ENCODE results near the gene CELA3A.

DNA sequence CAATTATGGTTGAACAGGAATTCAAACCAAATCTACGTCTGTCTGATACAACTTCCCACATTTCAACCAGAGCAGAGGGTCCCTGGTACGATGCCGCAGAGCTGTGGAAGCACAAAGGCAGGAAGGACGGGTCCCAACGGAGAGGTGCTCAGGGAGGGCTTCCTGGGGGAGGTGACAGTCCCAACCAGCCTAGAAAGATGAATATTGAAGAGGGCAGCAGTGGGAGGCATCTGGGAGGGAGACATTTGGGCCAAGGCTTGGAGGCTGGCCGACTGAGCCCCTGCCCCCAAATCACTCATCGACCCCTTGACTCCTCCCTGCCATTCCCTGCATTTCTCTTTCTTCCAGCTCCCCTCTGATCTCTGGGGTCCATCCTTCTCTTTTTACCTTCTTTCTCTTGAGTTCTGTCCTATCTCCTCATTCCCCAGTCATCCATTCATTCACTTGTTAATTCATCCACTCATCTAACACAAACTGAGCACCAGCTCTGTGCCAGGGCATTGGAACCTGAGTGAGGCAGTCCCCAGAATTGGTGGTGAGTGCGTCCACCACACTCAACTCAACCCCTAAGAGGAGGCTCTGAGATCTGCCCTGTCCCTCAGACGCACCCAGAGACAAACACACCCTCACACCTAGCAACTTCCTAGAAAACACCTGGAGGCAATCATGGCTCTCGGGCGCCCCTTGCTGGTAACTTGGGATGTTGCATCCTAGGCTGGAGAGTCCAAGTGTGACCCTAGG, 37.8 kb upstream of the CELA3A start:
- no peak for TF ChIP-seq MAX (IDR thresholded peaks at IDR 0.05)
- peak; percentile 86 for TF ChIP-seq CTCF (IDR thresholded peaks at IDR 0.05; ENCODE audit: low read depth, low read length, missing input control)
- no peak for TF ChIP-seq YY1 (IDR thresholded peaks at IDR 0.05)
- no peak for TF ChIP-seq JUND (IDR thresholded peaks at IDR 0.05)
- no peak for TF ChIP-seq NR2F2 (IDR thresholded peaks at IDR 0.05)
- no peak for TF ChIP-seq TAF1 (conservative IDR thresholded peaks at IDR 0.05)
- TF ChIP-seq RAD21 (IDR thresholded peaks at IDR 0.05), result peak; percentile 95 to 98
- no peak for TF ChIP-seq REST (IDR thresholded peaks at IDR 0.05)
- TF ChIP-seq, protein P1, sequence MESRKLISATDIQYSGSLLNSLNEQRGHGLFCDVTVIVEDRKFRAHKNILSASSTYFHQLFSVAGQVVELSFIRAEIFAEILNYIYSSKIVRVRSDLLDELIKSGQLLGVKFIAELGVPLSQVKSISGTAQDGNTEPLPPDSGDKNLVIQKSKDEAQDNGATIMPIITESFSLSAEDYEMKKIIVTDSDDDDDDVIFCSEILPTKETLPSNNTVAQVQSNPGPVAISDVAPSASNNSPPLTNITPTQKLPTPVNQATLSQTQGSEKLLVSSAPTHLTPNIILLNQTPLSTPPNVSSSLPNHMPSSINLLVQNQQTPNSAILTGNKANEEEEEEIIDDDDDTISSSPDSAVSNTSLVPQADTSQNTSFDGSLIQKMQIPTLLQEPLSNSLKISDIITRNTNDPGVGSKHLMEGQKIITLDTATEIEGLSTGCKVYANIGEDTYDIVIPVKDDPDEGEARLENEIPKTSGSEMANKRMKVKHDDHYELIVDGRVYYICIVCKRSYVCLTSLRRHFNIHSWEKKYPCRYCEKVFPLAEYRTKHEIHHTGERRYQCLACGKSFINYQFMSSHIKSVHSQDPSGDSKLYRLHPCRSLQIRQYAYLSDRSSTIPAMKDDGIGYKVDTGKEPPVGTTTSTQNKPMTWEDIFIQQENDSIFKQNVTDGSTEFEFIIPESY (IDR thresholded peaks at IDR 0.05), result no peak
- no peak for TF ChIP-seq FOXA2 (IDR thresholded peaks at IDR 0.05)

All from liver (tissue), 3 donors.